Brain microvascular endothelial cell (primary cell): ENCODE results near the gene FSTL4.

ENCODE experiments used
- DNase-seq: peaks from one replicate; pipeline ENCODE4 v3.0.0-alpha.2; 2020
- H3K27ac ChIP-seq: fragments of 250-450 bp; sonication (Bioruptor Pico); 2 replicates; pipeline ENCODE4 v1.5.1; 2020; ENCODE audit warnings: mild to moderate bottlenecking, moderate library complexity
- H3K27me3 ChIP-seq: fragments of 250-450 bp; sonication (Bioruptor Pico); replicated peaks from 2 replicates; pipeline ENCODE4 v1.5.1; 2020; ENCODE audit warnings: mild to moderate bottlenecking
- H3K36me3 ChIP-seq: fragments of 250-450 bp; sonication (Bioruptor Pico); replicated peaks from 2 replicates; pipeline ENCODE4 v1.5.1; 2020; ENCODE audit warnings: mild to moderate bottlenecking
- H3K4me3 ChIP-seq: 2 replicates; pipeline ENCODE4 v1.5.1; 2011; ENCODE audit warnings: low read depth, mild to moderate bottlenecking, control low read depth, low read length, moderate library complexity
- CTCF ChIP-seq: IDR thresholded peaks from 2 replicates; pipeline ENCODE4 v1.5.1; 2011; ENCODE audit warnings: low read depth, mild to moderate bottlenecking, moderate library complexity, low read length, control low read depth, inconsistent platforms; ENCODE audit errors: missing control alignments
- in situ Hi-C: cut with HindIII; loops from 2 replicates; pipeline ENCODE4 v1.10.0; 2017; ENCODE audit warnings: low sequenced_read_pairs, low pct_ligation_motif_present

Gene FSTL4

GRCh38 chr5:133525126-133525525 is 87.2 kb downstream of the FSTL4 start:
- in situ Hi-C loops: no loop called here
- no peak overlapping the region for H3K27ac ChIP-seq
- H3K4me3 ChIP-seq: no peak overlapping the region
- no peak for TF ChIP-seq CTCF
- no peaks in the 10 kb centered on the region for H3K27me3 ChIP-seq
- DNase-seq: no peak
- H3K36me3 ChIP-seq: no peaks in the 10 kb centered on the region

GRCh38 chr5:133524666-133525065 is 87.7 kb downstream of the FSTL4 start:
- TF ChIP-seq CTCF: no peak
- no peak for DNase-seq
- Histone ChIP-seq H3K4me3 (no peak overlapping the region), H3K36me3 (no peaks in the 10 kb centered on the region), H3K27me3 (no peaks in the 10 kb centered on the region), H3K27ac (no peak overlapping the region)
- in situ Hi-C loops: no loop called here

GRCh38 chr5:133523961-133524586 is 88.3 kb downstream of the FSTL4 start:
- Histone ChIP-seq H3K27me3 (no peaks in the 10 kb centered on the region), H3K36me3 (no peaks in the 10 kb centered on the region), H3K27ac (no peak overlapping the region), H3K4me3 (no peak overlapping the region)
- no peak for DNase-seq
- no peak for TF ChIP-seq CTCF
- in situ Hi-C loops: no loop called here

GRCh38 chr5:133523013-133523658 is 89.2 kb downstream of the FSTL4 start:
- Histone ChIP-seq H3K27me3 (no peaks in the 10 kb centered on the region), H3K27ac (no peak overlapping the region), H3K4me3 (no peak overlapping the region), H3K36me3 (no peaks in the 10 kb centered on the region)
- in situ Hi-C loops: no loop called here
- no peak for TF ChIP-seq CTCF
- DNase-seq: no peak

- no peak for TF ChIP-seq CTCF
- in situ Hi-C loops: no loop called here
- Histone ChIP-seq H3K4me3 (no peak overlapping the region), H3K27ac (no peak overlapping the region), H3K27me3 (no peaks in the 10 kb centered on the region), H3K36me3 (no peaks in the 10 kb centered on the region)
- no peak for DNase-seq
Measured at GRCh38 chr5:133521801-133522200, 90.5 kb downstream of the FSTL4 start.
